Endometrium (tissue), 2 donors: ENCODE measurements around the gene TTC3.
"Not testable (repeated sequence)": the region's sequence is repeated elsewhere in the genome, so short reads cannot be mapped to it uniquely, and the experiment has no call there.

Source experiments
- FAIRE-seq: peaks from 2 replicates; lab custom pipeline; 2012; peaks lifted over from hg19 to GRCh38; lab: Jason Lieb, UNC
- donor health status: control.
- donor health status: control.

Gene TTC3

GRCh38 chr21:37093977-37094376 lies 20.9 kb downstream of the TTC3 start:
- FAIRE-seq: no peak

- no peak for FAIRE-seq
These were observed 22.8 kb downstream of the TTC3 start for GRCh38 chr21:37095821-37096220.

GRCh38 chr21:37098751-37099150 lies 25.7 kb downstream of the TTC3 start:
- FAIRE-seq: no peak

GRCh38 chr21:37100316-37100715 lies 27.3 kb downstream of the TTC3 start:
- no peak for FAIRE-seq

- FAIRE-seq: no peak
These were observed 28.3 kb downstream of the TTC3 start for GRCh38 chr21:37101384-37101783.

GRCh38 chr21:37102746-37103145 lies 29.7 kb downstream of the TTC3 start:
- FAIRE-seq: not testable (repeated sequence)

- no peak for FAIRE-seq
These were observed 33.9 kb downstream of the TTC3 start for GRCh38 chr21:37106998-37107397.

GRCh38 chr21:37111029-37111428 lies 38.0 kb downstream of the TTC3 start:
- not testable (repeated sequence) for FAIRE-seq

GRCh38 chr21:37114301-37114700 lies 41.2 kb downstream of the TTC3 start:
- FAIRE-seq: not testable (repeated sequence)

GRCh38 chr21:37116459-37116858 lies 43.4 kb downstream of the TTC3 start:
- not testable (repeated sequence) for FAIRE-seq

GRCh38 chr21:37117204-37117603 lies 44.1 kb downstream of the TTC3 start:
- no peak for FAIRE-seq

GRCh38 chr21:37118187-37118826 lies 45.3 kb downstream of the TTC3 start:
- FAIRE-seq: no peak

GRCh38 chr21:37119421-37120218 lies 46.6 kb downstream of the TTC3 start:
- FAIRE-seq: no peak

- FAIRE-seq: no peak
These were observed 55.0 kb downstream of the TTC3 start for GRCh38 chr21:37128076-37128475.

- no peak for FAIRE-seq
These were observed 57.9 kb downstream of the TTC3 start for GRCh38 chr21:37130971-37131370.

GRCh38 chr21:37136261-37136660 lies 63.2 kb downstream of the TTC3 start:
- no peak for FAIRE-seq

GRCh38 chr21:37136744-37137143 lies 63.7 kb downstream of the TTC3 start:
- FAIRE-seq: no peak

GRCh38 chr21:37139154-37139553 lies 66.1 kb downstream of the TTC3 start:
- no peak for FAIRE-seq

GRCh38 chr21:37139902-37140301 lies 66.8 kb downstream of the TTC3 start:
- no peak for FAIRE-seq

GRCh38 chr21:37143392-37143791 lies 70.3 kb downstream of the TTC3 start:
- not testable (repeated sequence) for FAIRE-seq

- no peak for FAIRE-seq
These were observed 72.6 kb downstream of the TTC3 start for GRCh38 chr21:37145635-37146111.

GRCh38 chr21:37146320-37147235 lies 73.5 kb downstream of the TTC3 start:
- FAIRE-seq: no peak
